Peyer's patch (tissue), 4 donors: ENCODE measurements around the gene RIMS4.

ENCODE experiments used
- POLR2A ChIP-seq, 2 donors: fragments of 450-650 bp; IDR thresholded peaks; one replicate each; pipeline ENCODE4 v1.5.1; 2017; ENCODE audit warnings: antibody characterized with exemption in 2 of 2, mild to moderate bottlenecking in 2 of 2, moderate library complexity in 2 of 2
- TF ChIP-seq, protein P1 (sequence below), 6 experiments: fragments of 450-650 bp in 4 of 6; fragments of 200-600 bp in 2 of 6; sonication (generic) in 1 of 6; IDR thresholded peaks; one replicate each; pipeline ENCODE4 v1.5.1; 2017 to 2019; ENCODE audit warnings: antibody characterized with exemption in 6 of 6, mild to moderate bottlenecking in 3 of 6, moderate library complexity in 1 of 6

DNA sequence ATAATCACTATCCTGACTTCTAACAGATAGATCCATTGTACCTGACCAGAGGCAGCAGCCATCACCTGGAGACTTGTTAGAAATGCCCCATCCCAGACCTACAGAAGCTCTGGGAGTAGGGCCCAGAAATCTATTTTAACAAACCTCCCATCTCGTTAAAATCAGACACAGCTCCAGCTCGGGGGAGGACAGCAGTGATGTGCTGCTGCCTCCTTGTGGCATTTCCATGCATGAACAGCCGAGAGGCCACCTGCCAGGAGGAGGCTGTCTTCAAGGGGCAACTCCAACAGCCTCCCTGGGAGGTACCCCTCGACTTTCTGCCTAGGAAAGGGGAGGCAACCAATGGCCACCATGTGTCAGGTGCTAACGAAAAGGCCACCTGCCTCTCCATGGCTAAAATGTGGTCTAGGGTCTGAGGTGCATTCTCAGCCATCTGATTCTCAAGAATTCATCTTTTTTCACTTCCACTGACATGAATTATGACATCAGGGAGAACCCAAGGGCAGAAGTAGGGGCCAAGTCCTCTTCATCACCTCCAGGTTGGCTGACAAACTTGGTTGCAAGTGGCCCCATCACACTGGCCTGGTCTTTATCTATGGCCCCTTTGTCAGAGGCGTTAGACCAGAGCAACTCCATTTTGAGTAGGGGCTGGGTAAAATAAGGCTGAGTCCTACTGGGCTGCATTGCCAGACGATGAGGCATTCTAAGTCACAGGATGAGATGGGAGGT, 76.8 kb downstream of the RIMS4 start:
- no peak for TF ChIP-seq POLR2A (IDR thresholded peaks at IDR 0.05)
- TF ChIP-seq, protein P1, sequence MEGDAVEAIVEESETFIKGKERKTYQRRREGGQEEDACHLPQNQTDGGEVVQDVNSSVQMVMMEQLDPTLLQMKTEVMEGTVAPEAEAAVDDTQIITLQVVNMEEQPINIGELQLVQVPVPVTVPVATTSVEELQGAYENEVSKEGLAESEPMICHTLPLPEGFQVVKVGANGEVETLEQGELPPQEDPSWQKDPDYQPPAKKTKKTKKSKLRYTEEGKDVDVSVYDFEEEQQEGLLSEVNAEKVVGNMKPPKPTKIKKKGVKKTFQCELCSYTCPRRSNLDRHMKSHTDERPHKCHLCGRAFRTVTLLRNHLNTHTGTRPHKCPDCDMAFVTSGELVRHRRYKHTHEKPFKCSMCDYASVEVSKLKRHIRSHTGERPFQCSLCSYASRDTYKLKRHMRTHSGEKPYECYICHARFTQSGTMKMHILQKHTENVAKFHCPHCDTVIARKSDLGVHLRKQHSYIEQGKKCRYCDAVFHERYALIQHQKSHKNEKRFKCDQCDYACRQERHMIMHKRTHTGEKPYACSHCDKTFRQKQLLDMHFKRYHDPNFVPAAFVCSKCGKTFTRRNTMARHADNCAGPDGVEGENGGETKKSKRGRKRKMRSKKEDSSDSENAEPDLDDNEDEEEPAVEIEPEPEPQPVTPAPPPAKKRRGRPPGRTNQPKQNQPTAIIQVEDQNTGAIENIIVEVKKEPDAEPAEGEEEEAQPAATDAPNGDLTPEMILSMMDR (IDR thresholded peaks at IDR 0.05): peak; percentile 46 to 79 (median 70)
